GM13976 (cell line): ENCODE measurements around the gene RPUSD1.
A peak's percentile ranks its signal among the peaks of the same experiment; 100 is the strongest.

Experiments used
- DNase-seq: peaks from one replicate; pipeline ENCODE4 v3.0.0; 2012; ENCODE audit warnings: low spot score
- in situ Hi-C: fragments of 300-500 bp; cut with MboI; formaldehyde crosslinking; loops from one replicate; pipeline ENCODE4 v1.12.0; 2022; ENCODE audit warnings: low sequenced_read_pairs, mixed read lengths, inconsistent platforms; ENCODE audit not compliant: unreplicated experiment
- TF ChIP-seq, protein P1 (sequence below): IDR thresholded peaks from 2 replicates; pipeline ENCODE4 v1.5.1; 2012; ENCODE audit warnings: borderline replicate concordance, mild to moderate bottlenecking; ENCODE audit not compliant: insufficient read depth; ENCODE audit errors: extremely low read depth, missing control alignments, control extremely low read depth

RPUSD1 gene

GRCh38 chr16:813916-814412 lies 25.8 kb upstream of the RPUSD1 start:
- in situ Hi-C loops = no loop called here
- no peak for DNase-seq
- TF ChIP-seq, protein P1, sequence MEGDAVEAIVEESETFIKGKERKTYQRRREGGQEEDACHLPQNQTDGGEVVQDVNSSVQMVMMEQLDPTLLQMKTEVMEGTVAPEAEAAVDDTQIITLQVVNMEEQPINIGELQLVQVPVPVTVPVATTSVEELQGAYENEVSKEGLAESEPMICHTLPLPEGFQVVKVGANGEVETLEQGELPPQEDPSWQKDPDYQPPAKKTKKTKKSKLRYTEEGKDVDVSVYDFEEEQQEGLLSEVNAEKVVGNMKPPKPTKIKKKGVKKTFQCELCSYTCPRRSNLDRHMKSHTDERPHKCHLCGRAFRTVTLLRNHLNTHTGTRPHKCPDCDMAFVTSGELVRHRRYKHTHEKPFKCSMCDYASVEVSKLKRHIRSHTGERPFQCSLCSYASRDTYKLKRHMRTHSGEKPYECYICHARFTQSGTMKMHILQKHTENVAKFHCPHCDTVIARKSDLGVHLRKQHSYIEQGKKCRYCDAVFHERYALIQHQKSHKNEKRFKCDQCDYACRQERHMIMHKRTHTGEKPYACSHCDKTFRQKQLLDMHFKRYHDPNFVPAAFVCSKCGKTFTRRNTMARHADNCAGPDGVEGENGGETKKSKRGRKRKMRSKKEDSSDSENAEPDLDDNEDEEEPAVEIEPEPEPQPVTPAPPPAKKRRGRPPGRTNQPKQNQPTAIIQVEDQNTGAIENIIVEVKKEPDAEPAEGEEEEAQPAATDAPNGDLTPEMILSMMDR = no peak

DNA sequence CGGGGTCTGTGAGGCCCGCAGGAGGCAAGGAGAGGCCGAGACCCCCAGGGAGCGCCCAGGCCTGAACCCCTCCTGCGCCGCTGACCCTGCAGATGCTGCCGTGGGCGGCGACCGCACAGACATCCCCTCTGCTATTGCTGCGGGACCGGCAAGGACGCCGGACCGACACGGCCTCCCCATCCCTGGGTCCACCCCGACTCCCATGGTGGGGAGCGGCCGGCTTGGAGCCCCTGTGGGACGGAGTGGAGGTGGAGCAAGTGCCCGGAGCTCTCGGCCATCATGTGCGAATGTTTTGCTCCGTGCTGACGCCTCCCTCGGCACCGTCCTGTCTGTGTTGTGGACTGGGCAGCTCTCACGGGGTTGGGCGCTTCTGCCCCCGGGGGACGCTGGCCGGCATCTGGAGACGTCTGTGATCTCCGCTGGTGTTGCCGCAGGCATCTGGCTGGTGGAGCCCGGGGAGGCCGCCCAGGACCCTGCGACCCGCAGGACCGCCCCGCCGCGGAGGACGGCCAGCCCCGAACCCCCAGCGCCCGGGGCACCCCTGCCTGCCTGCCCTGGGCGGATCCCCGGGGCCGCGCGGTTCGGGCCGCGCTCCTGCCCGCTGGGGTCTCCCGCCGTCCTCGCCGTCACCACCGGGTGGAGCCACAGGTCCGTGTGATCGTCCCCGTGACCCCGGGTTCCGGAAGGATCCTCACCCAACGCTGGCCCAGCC lies 25.2 kb upstream of the RPUSD1 start:
- in situ Hi-C loops = no loop called here

DNA sequence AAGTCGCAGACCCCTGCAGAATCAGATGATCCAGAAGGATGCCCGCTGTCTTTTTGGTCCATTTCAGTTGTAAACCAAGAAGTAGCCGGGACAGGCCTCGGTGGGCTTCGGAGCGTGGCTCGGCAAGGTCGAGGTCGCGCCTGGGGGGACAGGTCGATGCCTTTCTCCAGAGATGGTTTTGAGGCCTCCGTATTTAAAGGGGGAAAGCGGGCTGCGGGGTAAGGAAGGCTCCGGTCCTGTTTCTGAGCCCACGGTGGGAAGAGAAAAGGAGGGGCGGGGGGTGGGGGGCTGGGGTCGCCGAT lies 19.9 kb upstream of the RPUSD1 start:
- in situ Hi-C loops = no loop called here
- no peak for DNase-seq
- TF ChIP-seq, protein P1 = no peak

More for the DNA sequence above, 25.2 kb upstream of the RPUSD1 start:
- TF ChIP-seq, protein P1 = peak; percentile 62
- DNase-seq = peak; percentile 78

- in situ Hi-C loops = no loop called here
- TF ChIP-seq, protein P1 = no peak
- peak; percentile 99 for DNase-seq
Observed at GRCh38 chr16:807347-808084, 19.3 kb upstream of the RPUSD1 start.

GRCh38 chr16:805474-805873 lies 17.3 kb upstream of the RPUSD1 start:
- in situ Hi-C loops = no loop called here
- no peak for DNase-seq
- TF ChIP-seq, protein P1 = no peak

- DNase-seq = no peak
- in situ Hi-C loops = no loop called here
- TF ChIP-seq, protein P1 = no peak
Observed at GRCh38 chr16:804193-805048, 16.2 kb upstream of the RPUSD1 start.
